GOT3 (cell line): Measurements from ENCODE around the gene CASK.
"Not testable (repeated sequence)": the region's sequence is repeated elsewhere in the genome, so short reads cannot be mapped to it uniquely, and the experiment has no call there.

ENCODE experiments used
- DNase-seq: peaks from one replicate; lab custom pipeline; 2025; ENCODE audit warnings: mixed read lengths; lab: John Stamatoyannopoulos, UW

The CASK gene

GRCh38 chrX:41629539-41629938 lies 293.8 kb downstream of the CASK start:
- DNase-seq: no peak

DNA sequence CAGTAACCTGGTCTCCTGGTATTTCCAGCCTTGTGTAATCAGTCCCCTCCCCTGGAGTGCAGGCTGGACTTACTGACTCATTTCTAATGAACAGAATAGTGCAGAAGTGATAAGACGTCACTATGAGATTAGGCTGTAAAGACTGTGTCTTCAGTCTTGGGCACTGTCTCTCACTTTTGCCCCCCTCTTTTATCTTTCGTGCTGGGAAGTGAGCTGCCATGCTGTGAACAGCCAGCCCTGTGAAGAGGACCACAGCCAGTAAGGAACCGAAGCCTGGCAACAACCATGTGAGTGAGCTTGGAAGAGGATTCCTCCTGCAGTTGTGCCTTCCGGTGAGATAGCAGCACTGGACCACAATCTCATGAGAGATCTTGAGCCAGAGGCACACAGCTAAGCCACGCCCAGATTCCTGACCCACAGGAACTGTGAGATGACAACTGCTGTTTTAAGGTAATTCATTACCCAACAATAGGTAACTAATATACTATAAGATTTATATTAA lies 302.1 kb downstream of the CASK start:
- no peak for DNase-seq

DNA sequence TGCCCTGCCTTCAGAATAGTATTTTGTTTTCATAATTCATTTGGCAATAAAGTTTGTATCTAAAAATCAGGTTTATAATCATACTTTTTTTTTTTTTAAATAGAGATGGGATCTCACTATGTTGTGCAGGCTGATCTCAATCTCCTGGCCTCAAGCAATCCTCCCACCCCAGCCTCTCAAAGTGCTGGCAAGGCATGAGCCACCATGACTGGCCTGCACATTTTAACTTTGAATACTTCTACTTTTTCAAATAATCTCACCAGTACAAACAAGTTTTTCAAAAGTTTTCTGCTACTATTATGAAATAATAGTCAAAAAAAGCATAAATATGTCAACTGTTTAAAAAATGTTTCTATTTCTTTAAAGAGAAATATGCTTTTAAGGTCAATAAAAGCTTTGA lies 304.1 kb downstream of the CASK start:
- no peak for DNase-seq

DNA sequence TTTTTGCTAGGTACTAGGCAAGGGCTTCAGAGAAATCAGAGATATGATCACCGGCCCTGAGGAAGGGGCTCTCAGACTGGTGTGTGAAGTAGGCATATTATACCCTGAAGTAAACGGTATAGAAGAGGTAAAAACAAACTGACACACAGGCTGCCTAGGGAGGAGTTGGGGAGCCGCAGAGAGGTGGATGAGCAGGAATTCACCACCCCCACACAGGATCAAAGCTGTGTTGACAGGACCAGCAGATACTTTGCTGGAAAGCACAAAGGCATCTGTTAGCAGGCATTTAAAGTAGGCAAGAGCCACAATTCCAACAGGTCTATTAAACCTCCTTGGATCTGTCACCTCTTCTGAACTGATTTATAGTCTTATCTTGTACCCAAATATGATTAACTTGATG lies 306.4 kb downstream of the CASK start:
- no peak for DNase-seq

GRCh38 chrX:41616255-41616654 lies 307.1 kb downstream of the CASK start:
- DNase-seq: no peak

GRCh38 chrX:41608244-41608643 lies 315.1 kb downstream of the CASK start:
- DNase-seq: no peak

DNA sequence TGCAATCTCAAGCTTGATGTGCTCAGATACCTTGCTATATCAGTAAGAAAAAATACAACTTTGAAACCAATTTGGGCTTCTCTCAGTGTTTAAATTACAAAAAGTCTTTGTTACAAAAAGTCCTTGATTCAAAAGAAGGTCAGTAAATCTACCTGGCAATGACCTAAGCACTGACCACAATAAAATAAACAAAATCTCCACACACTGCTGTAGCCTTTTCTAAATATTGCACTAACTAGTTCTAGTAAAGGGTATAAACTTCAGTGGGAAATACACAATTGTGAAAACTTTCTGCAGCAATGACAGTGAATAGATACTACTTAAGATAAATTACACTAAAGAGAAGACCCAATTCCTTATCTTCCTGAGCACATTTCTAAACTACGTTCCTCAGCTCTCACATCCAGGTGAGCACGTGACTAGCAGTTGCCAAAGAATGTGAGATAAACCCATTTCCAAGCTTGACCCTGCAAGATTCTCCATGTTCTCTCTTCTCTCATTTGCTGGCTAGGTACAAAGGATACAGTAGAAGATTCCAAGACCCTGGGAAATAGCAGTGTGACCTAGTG lies 316.0 kb downstream of the CASK start:
- DNase-seq: no peak

GRCh38 chrX:41606057-41606456 lies 317.3 kb downstream of the CASK start:
- not testable (repeated sequence) for DNase-seq

- no peak for DNase-seq
Measured at GRCh38 chrX:41604766-41605543, 318.4 kb downstream of the CASK start.

- DNase-seq: no peak
Measured at GRCh38 chrX:41604177-41604576, 319.2 kb downstream of the CASK start.

DNA sequence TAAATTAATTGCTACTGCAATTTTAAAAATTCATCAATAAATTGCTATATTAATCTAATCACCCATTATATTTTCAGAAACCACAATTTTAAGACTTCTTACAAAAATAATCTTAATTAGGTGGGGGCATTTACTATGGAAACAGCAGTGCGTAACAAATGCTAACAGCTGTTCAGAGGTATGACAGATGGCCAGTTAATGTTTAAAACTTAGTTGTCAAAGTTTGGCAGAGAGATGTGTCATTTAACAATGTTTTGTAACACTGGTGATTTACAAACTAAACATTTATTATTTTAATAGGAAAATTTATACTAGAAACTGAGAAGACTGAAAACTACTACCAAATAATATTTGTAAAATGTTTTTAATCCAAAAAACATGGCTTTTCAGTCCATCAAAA lies 319.8 kb downstream of the CASK start:
- no peak for DNase-seq

- DNase-seq: no peak
Measured at GRCh38 chrX:41602816-41603345, 320.5 kb downstream of the CASK start.

DNA sequence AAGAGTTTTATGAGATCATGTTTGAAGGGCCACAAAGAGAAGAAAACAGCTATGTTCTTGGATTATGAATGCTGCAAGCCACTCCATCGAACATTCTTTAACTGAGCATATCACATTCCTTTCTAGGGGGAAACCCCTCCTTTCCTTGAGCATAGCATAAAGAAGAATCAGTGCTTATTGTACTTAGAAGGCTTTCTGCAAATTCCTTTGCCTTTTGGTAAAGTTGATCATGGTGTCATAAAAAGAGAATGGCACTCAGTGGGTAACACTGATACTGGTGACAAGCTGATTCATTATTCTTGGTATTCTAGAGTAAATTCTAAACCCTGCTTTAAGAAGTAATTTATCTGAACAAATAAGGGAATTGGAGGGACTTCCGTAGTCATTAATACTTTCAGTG lies 323.1 kb downstream of the CASK start:
- no peak for DNase-seq

GRCh38 chrX:41599507-41599906 lies 323.8 kb downstream of the CASK start:
- DNase-seq: no peak

DNA sequence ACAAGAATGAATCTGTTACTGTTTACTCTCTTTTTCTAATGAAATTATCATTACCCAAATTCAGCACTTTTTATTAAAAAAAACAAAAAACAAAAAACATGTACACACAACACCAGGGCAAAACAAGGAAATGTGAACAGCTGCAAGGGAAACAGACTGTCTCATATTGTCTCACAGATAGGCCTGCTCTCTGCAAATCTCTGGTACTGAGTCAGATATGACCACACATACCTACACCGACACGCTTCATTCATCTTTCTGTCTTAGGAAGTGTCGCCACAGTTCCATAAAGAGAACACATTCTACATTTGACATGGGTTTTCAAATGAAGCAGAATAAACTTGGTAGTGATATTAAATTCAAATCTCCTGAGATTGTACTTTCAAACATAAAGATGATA lies 326.8 kb downstream of the CASK start:
- DNase-seq: no peak

DNA sequence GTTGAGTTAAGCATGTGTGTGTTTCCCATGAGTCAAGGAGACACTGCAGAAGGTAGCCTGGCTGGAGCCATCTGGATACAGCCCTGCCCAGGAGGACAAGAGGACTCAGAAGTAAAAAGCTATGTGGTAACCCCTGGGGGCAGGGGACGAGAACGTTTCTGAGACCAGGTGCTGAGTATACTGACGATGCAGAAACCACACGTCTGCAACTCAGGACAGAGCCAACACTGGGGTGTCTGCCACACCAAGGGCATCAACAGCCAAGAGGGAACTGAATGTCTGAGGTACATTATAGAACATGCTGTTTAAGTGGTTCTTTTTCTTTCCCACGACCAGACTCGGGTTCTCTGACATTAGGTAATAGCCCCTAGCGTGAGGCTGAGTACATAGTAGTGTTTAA lies 328.7 kb downstream of the CASK start:
- DNase-seq: no peak

DNA sequence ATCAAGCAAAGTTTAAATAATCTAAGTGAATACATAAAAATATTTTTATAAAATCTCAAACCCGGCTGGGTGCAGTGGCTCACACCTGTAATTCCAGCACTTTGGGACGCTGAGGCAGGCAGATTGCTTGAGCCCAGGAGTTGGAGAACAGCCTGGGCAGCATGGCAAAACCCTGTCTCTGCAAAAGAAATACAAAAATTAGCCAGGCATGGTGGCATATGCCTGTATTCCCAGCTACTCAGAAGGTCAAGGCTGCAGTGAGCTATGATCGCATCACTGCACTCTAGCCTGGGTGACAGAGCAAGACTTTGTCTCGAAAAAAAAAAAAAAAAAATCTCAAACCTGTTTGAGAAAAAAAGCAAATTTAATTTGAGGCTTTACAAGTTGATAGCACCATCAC lies 331.4 kb downstream of the CASK start:
- no peak for DNase-seq

DNA sequence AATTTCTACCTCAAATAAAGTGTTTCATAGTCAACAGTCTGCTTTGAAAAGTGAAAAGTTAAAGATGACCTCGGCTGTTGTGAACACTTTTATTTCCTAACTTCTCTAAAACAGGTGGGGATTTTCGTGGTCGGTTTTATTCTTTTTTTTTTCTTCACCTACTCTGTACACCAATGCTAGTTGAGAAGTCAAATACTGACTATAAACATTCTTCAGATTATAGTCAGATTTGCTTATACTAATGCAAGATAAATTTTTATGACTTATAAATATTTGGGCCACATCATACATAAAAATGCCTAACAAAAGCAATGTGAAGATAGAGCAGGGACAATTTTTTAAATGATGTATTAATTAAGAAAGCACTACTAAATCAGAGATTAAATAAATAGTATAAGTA lies 332.7 kb downstream of the CASK start:
- DNase-seq: no peak

DNA sequence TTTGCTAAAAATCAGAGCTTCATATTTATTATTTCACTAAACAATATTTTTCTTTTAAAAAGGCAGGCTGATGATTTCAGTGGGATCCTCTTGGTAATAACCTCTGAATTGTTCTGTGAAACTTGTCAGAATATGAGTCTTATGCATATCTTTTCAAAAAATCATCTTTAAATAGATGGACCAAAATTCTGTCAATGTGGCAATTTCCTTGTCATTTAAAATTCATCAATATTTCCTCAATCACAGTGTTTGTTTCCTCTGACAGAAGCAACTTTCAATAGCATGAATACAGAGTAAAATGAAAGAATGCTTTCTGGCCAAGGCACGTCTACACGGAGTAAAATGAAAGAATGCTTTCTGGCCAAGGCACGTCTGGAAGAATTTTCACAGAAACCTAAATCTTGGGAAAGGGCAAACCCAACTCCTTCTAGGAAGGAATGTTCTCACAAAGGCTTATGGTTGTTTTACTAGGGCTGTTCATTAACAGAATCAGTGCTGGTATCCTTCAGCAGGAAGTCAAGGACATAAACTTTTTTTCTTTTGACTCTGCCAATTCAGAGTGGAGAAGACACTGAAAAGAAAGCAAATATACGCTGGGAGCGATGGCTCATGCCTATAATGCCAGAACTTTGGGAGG lies 333.6 kb downstream of the CASK start:
- DNase-seq: no peak

DNA sequence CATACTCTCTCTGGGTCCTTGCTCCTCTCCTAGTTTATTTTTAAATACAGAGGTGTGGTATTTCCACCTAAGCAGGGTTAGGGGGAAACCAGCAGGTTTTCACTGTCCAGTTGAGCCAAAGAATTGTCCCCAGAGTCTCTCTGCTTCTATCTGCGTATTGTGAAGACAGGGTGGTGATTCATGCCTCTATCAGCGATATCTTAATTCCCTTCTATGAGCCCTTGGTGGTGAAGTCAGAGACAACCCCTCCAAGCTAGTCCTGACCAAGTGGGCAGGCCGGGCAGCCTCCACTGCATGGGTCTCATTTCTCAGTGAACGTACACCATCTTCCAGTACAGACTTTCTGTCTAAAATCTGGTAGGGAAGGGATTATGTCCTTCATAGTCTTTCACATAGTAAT lies 335.1 kb downstream of the CASK start:
- DNase-seq: no peak

GRCh38 chrX:41580423-41581064 lies 342.8 kb downstream of the CASK start:
- DNase-seq: no peak

GRCh38 chrX:41563876-41564275 lies 359.5 kb downstream of the CASK start:
- no peak for DNase-seq

GRCh38 chrX:41561045-41561444 lies 362.3 kb downstream of the CASK start:
- no peak for DNase-seq
